GM10266 (cell line): ENCODE measurements around the gene PPP4R3B.
A peak's percentile ranks its signal among the peaks of the same experiment; 100 is the strongest.

Experiments used
- DNase-seq: peaks from one replicate; pipeline ENCODE4 v3.0.0; 2012; ENCODE audit errors: extremely low spot score
- TF ChIP-seq, protein P1 (sequence below): IDR thresholded peaks from 2 replicates; pipeline ENCODE4 v1.5.1; 2012; ENCODE audit warnings: mild to moderate bottlenecking, low read depth; ENCODE audit not compliant: control insufficient read depth, insufficient read depth; ENCODE audit errors: missing control alignments

Gene PPP4R3B

GRCh38 chr2:55620123-55620779 is 2.8 kb upstream of the PPP4R3B start:
- TF ChIP-seq, protein P1, sequence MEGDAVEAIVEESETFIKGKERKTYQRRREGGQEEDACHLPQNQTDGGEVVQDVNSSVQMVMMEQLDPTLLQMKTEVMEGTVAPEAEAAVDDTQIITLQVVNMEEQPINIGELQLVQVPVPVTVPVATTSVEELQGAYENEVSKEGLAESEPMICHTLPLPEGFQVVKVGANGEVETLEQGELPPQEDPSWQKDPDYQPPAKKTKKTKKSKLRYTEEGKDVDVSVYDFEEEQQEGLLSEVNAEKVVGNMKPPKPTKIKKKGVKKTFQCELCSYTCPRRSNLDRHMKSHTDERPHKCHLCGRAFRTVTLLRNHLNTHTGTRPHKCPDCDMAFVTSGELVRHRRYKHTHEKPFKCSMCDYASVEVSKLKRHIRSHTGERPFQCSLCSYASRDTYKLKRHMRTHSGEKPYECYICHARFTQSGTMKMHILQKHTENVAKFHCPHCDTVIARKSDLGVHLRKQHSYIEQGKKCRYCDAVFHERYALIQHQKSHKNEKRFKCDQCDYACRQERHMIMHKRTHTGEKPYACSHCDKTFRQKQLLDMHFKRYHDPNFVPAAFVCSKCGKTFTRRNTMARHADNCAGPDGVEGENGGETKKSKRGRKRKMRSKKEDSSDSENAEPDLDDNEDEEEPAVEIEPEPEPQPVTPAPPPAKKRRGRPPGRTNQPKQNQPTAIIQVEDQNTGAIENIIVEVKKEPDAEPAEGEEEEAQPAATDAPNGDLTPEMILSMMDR: peak; percentile 39
- DNase-seq: no peak

DNA sequence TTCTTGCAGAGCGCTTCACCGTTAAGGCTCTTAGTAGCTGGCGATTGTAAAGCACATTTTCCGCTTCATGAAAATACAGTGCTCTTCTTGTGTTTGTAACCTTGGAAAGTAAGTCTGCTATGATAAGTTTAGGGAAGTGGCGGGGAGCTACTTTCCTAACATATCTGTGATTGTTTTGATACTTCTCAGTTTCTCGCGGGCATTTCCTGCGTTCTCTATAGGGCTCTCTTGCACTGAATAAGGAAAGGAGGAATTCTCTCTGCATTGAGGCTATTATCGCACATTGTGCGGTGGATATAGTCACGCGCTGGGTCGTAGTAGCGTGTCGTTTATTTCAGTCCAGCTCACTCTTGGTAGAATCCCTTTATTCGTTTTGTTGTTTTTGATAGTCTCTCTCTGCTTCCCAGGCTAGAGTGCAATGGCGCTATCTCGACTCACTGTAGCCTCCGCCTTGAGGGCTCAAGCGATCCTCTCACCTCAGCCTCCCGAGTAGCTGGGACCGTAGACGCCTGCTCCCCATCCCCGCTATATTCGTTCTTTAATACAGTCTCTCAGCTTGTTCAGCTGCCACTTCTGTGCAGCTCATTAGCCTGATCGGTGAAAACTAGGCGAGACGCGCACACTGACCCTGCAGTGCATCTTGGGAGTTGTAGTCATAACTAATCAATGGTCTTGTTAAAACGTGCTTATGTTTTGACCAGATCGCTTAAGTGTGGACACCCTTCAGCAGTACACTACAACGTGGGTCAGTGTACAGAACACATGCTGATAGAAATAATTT is 1.0 kb upstream of the PPP4R3B start:
- peak; percentile 57 for DNase-seq
- TF ChIP-seq, protein P1: no peak

DNA sequence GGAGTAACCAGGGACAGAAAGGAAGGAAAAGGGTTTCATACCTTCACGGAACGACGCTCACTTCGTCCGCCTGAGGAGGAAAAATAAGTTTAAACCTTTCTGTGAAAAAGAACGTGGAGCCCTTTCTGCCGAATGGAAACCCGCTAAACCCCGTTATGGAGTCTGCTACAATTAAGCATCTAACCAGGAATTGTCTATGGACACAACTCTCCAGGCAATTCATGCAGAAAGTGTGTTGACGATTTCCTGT is 528 bp upstream of the PPP4R3B start:
- TF ChIP-seq, protein P1: no peak
- no peak for DNase-seq

GRCh38 chr2:55616551-55617174 is 759 bp downstream of the PPP4R3B start:
- TF ChIP-seq, protein P1: no peak
- DNase-seq: peak; percentile 22

DNA sequence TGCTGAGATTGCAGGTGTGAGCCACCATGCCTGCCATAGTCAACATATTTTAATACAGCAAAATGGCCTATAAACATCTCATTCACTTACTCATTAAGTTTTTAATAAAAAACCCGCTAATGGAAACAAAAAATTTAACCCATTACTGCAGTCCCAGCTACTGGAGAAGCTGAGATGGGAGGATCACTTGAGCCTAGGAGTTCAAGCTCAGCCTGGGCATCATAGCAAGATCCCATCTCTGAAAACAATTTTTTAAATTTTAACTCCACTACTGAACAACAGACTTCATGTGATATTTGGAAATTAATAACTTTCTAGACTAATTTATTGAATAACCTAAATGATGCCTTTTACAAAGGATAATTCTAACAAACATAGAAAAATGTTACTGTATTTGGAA is 5.4 kb downstream of the PPP4R3B start:
- TF ChIP-seq, protein P1: no peak
- no peak for DNase-seq

DNA sequence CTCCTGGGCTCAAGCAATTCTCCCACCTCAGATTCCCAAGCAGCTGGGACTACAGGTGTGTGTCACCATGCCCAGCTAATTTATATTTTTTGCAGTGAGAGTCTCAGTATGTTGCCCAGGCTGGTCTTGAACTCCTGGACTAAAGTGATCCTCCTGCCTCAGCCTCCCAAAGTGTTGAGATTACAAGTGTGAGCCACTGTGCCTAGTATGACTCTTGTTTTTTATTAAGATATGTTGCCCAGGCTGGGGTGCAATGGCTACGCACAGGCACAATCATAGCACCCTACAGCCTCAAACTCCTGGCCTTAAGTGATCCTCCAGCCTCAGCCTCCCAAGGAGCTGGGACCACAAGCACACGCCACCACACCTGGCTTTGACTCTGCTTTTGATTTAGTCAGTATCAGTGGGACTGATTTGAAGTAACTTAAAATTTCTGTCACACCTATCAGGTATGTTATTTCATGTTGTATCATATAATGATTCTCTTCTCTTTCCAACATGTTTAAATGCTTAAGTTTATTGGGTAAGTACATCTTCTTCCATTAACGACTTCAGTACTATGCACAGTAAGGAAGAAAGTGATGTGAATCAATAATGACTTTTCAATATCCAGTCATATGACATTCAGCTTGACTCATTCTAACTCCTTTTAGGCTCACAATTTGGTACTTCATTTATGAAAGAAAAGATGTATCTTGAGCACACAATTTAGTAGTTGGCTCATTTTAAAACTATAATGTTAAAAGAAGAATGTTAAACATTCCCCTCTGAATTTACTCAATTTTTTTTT is 6.3 kb downstream of the PPP4R3B start:
- TF ChIP-seq, protein P1: no peak
- DNase-seq: no peak
